Gastroesophageal sphincter (tissue), 4 donors: Measurements from ENCODE around the gene RABIF. TPM values are rescaled to one million over a fixed set of nuclear protein-coding genes. Genes with fewer than 3 reads are reported as not detected.

Experiments
- ATAC-seq: fragments of 150-250 bp; one replicate; pipeline ENCODE4 v1.9.1; 2016; ENCODE audit warnings: mild to moderate bottlenecking, moderate library complexity
- H3K27ac ChIP-seq, 4 donors: fragments of 200-600 bp; sonication (generic) in 3 of 4; 1 replicate in 3 of 4; 2 replicates in 1 of 4; pipeline ENCODE4 v1.5.1; 2016 to 2019
- H3K27me3 ChIP-seq: fragments of 200-600 bp; sonication (generic); one replicate; pipeline ENCODE4 v1.5.1; 2019
- H3K36me3 ChIP-seq, 2 donors: fragments of 200-600 bp; sonication (generic); one replicate each; pipeline ENCODE4 v1.5.1; 2019; ENCODE audit warnings: control low read depth in 1 of 2
- H3K4me1 ChIP-seq, 3 donors: fragments of 200-600 bp; sonication (generic); 1 replicate in 2 of 3; 2 replicates in 1 of 3; pipeline ENCODE4 v1.5.1; 2016 to 2019; ENCODE audit warnings: control low read depth in 2 of 3
- H3K4me3 ChIP-seq, 2 donors: fragments of 200-600 bp; sonication (generic); one replicate each; pipeline ENCODE4 v1.5.1; 2019; ENCODE audit warnings: mild to moderate bottlenecking in 1 of 2, moderate library complexity in 1 of 2
- H3K9me3 ChIP-seq, 3 donors: fragments of 200-600 bp; sonication (generic); one replicate each; pipeline ENCODE4 v1.5.1; 2017 to 2019; ENCODE audit warnings: control low read depth in 2 of 3
- EP300 ChIP-seq: sonication (generic); formaldehyde crosslinking; IDR thresholded peaks from one replicate; pipeline ENCODE4 v1.6.1; 2017; ENCODE audit warnings: antibody characterized with exemption, mild to moderate bottlenecking
- POLR2A ChIP-seq, 2 donors: fragments of 450-650 bp; IDR thresholded peaks; one replicate each; pipeline ENCODE4 v1.6.1; 2017; ENCODE audit warnings: antibody characterized with exemption in 2 of 2, mild to moderate bottlenecking in 2 of 2, moderate library complexity in 1 of 2
- POLR2AphosphoS5 ChIP-seq: sonication (generic); formaldehyde crosslinking; IDR thresholded peaks from one replicate; pipeline ENCODE4 v1.6.1; 2017; ENCODE audit warnings: antibody characterized with exemption
- WGBS, 2 donors: methylation state at CpG; one replicate each; pipeline ENCODE4 v1.1.5; 2018; ENCODE audit warnings: low coverage in 1 of 2; 5-methylcytosine and 5-hydroxymethylcytosine counted together
- total RNA-seq, 4 donors: library from RNA; depleted of rRNA; stranded (reverse); fragments of >200 nt; gene quantifications; one replicate each; pipeline ENCODE4 v1.1.0, GENCODE V29; 2016
- TF ChIP-seq, protein P1 (sequence below), 4 experiments: fragments of 200-600 bp in 2 of 4; fragments of 450-650 bp in 2 of 4; sonication (generic) in 1 of 4; IDR thresholded peaks; one replicate each; pipeline ENCODE4 v1.5.1; 2017 to 2019; ENCODE audit warnings: antibody characterized with exemption in 4 of 4, mild to moderate bottlenecking in 2 of 4, moderate library complexity in 2 of 4

RABIF gene
- total RNA-seq, 4 donors from 2014 or later: 4.7 to 7.3 (median 6.1) TPM

DNA sequence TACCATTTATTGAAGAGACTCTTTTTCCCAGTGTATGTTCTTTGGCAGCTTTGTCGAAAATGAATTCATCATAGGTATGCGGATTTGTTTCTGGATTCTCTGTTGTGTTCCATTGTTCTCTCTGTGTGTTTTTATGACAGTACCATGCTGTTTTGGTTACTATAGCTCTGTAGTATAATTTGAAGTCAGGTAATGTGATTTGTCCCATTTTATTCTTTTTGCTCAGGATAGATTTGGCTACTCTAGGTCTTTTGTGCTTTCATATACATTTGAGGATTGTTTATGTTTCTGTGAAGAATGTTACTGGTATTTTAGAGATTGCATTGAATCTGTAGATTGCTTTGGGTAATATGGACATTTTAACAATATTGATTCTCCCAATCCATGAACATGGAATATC is 43.5 kb upstream of the RABIF start:
- ATAC-seq: no peak
- peaks cover 0 to 4% (median 0%) of the 10 kb centered on the region in 3 donors for H3K4me1 ChIP-seq
- no peaks in the 10 kb centered on the region for H3K9me3 ChIP-seq
- no peak overlapping the region for H3K4me3 ChIP-seq
- H3K27me3 ChIP-seq: no peaks in the 10 kb centered on the region
- TF ChIP-seq POLR2AphosphoS5: no peak
- no peak for TF ChIP-seq POLR2A (IDR thresholded peaks at IDR 0.05)
- no peak for TF ChIP-seq EP300
- TF ChIP-seq, protein P1, sequence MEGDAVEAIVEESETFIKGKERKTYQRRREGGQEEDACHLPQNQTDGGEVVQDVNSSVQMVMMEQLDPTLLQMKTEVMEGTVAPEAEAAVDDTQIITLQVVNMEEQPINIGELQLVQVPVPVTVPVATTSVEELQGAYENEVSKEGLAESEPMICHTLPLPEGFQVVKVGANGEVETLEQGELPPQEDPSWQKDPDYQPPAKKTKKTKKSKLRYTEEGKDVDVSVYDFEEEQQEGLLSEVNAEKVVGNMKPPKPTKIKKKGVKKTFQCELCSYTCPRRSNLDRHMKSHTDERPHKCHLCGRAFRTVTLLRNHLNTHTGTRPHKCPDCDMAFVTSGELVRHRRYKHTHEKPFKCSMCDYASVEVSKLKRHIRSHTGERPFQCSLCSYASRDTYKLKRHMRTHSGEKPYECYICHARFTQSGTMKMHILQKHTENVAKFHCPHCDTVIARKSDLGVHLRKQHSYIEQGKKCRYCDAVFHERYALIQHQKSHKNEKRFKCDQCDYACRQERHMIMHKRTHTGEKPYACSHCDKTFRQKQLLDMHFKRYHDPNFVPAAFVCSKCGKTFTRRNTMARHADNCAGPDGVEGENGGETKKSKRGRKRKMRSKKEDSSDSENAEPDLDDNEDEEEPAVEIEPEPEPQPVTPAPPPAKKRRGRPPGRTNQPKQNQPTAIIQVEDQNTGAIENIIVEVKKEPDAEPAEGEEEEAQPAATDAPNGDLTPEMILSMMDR (IDR thresholded peaks at IDR 0.05): no peak
- no peaks in the 10 kb centered on the region for H3K36me3 ChIP-seq
- WGBS, 2 donors: 85 to 92% methylated on average over 2 of the region's 2 CpGs
- H3K27ac ChIP-seq: no peak overlapping the region

DNA sequence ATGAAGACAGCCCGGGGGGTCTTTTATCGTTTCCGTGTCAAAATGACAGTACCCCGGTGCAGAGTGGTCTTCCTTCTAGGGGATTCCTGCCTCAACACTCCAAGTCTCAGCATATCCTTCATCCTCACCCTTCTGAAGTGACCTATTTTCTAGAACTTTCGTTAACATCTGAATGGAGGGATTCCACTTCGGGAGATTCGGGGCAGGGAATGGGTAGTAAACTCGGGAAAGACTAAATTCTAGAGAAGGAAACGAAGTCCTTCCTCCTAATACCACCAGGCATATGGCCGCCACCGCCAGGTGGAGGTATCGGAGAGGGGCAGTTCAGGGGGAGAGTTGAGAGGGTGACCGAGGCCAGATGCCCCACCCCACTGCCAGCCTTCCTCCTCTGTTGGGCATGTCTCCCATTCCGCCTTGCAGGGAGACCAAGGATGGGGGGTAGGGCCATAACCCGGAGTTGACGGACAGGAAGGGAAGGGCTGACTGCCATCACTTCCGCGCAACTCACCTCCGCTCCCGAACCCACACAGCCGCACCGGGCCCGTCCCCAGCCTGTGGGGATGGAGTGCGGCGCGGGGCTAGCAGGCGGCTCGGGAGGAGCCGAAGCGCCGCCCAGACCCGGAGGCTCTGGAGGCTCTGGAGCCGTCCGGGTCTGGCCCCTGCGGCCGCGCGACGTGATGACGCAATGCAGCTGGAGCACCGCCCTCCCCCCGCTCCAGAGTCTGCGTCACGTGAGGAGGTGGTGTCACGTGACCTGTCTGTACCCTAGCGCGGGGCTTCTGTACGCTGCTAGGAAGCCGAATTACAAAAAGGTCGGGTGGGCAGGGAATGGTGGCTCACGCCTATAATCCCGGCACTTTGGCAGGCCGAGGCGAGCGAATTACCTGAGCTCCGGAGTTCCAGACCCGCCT is 37.9 kb upstream of the RABIF start, which contains the start of gene KLHL12:
KLHL12 (minus strand) TSS at position 654 of the 911 bp plus-strand sequence. CDS start 2,072 bp downstream, outside the sequence.
- H3K27me3 ChIP-seq: no peaks in the 10 kb centered on the region
- H3K4me3 ChIP-seq: peak within 1 kb of the TSS; percentile 60 to 78
- 3% methylated on average over 8 to 12 of the region's 57 CpGs for WGBS, 2 donors
- H3K4me1 ChIP-seq: peaks cover 0 to 21% (median 0%) of the 10 kb centered on the region in 3 donors
- H3K36me3 ChIP-seq: peaks cover 0 to 25% of the 10 kb centered on the region in 2 donors
- peak within 1 kb of the TSS; percentile 73 to 97 (median 92) for H3K27ac ChIP-seq
- H3K9me3 ChIP-seq: no peaks in the 10 kb centered on the region
- TF ChIP-seq POLR2A (IDR thresholded peaks at IDR 0.05) (peak; percentile 91 to 93), EP300 (no peak), POLR2AphosphoS5 (peak; percentile 86)
- TF ChIP-seq, protein P1 (IDR thresholded peaks at IDR 0.05): peak in 3 of 4 experiments; percentile 59 to 64 (median 64)
- peak; percentile 98 for ATAC-seq

DNA sequence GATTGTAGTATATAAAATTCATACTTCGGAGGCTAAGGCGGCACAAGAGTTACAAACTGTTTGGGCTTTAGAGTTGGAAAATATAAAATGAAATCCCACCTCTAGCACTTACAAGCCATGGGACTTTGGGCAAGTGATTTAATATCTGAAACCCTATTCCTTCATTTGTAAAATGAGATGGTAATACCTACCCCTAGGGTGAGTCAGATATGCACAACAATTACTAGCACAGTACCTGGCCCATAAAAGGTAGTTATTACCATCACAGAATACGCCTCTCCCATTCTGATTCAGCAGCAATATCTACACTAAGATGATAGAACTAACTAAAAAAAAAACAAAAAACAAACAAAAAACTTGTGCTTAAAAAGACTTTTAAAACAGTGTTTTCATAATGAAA is 34.6 kb upstream of the RABIF start:
- H3K9me3 ChIP-seq: no peaks in the 10 kb centered on the region
- WGBS, 2 donors: 83 to 92% methylated on average over 3 of the region's 3 CpGs

DNA sequence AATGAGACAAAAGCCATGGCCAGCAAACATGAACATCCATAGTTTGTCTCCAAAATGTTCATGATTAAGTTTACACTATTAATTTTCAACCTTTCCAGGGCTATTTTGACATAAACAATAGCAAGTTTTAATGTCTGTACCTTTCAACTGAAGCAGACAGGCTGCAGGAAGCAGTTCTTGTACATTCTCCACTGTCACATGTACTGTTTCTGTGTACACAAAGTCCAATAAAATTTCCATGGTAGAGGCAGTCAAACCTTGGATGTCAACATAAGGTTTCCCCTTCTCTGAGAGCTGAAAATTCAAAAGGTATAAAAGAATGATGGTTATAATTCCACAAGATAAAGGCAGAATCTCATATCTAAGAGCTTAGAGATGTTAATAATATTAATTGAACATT is 30.7 kb upstream of the RABIF start:
- peaks cover 6 to 75% of the 10 kb centered on the region in 2 donors for H3K36me3 ChIP-seq

More for the DNA sequence above, 34.6 kb upstream of the RABIF start:
- no peak overlapping the region for H3K27ac ChIP-seq
- peaks cover 0 to 25% (median 0%) of the 10 kb centered on the region in 3 donors for H3K4me1 ChIP-seq
- TF ChIP-seq EP300: no peak
- TF ChIP-seq, protein P1 (IDR thresholded peaks at IDR 0.05): no peak
- TF ChIP-seq POLR2A (IDR thresholded peaks at IDR 0.05): no peak
- TF ChIP-seq POLR2AphosphoS5: no peak
- no peaks in the 10 kb centered on the region for H3K27me3 ChIP-seq
- peaks cover 0 to 40% of the 10 kb centered on the region in 2 donors for H3K36me3 ChIP-seq
- no peak overlapping the region for H3K4me3 ChIP-seq
- ATAC-seq: no peak

More for the DNA sequence above, 30.7 kb upstream of the RABIF start:
- Histone ChIP-seq H3K4me3 (no peak overlapping the region), H3K27ac (no peak overlapping the region), H3K27me3 (no peaks in the 10 kb centered on the region), H3K4me1 (peaks cover 0 to 7% (median 0%) of the 10 kb centered on the region in 3 donors), H3K9me3 (no peaks in the 10 kb centered on the region)
- no peak for ATAC-seq
- TF ChIP-seq, protein P1 (IDR thresholded peaks at IDR 0.05): no peak
- TF ChIP-seq POLR2A (IDR thresholded peaks at IDR 0.05) (no peak), EP300 (no peak), POLR2AphosphoS5 (no peak)
